Neural cell (in vitro differentiated cells): ENCODE data around the gene GBE1. TPM values are rescaled to one million over a fixed set of nuclear protein-coding genes. Genes with fewer than 3 reads are reported as not detected.

ENCODE experiments used
- H2AFZ ChIP-seq: fragments of 200-600, 300-800 bp; sonication (generic), shearing (Covaris generic); 2 replicates; pipeline ENCODE4 v1.6.0; 2014; ENCODE audit warnings: low read depth, mild to moderate bottlenecking, antibody characterized with exemption, low read length, moderate library complexity
- H3F3A ChIP-seq: fragments of 200-600 bp; shearing (Covaris generic); 2 replicates; pipeline ENCODE4 v1.6.1; 2016; ENCODE audit warnings: mild to moderate bottlenecking, moderate library complexity, mixed read lengths, antibody characterized with exemption, low read length; ENCODE audit not compliant: insufficient read depth, poor library complexity, severe bottlenecking
- H3K27ac ChIP-seq: fragments of 200-600, 300-800 bp; sonication (generic), shearing (Covaris generic); 2 replicates; pipeline ENCODE4 v1.5.1; 2014; ENCODE audit warnings: mild to moderate bottlenecking, low read length, moderate library complexity
- H3K27me3 ChIP-seq: fragments of 300-800, 200-600 bp; sonication (generic), shearing (Covaris generic); 2 replicates; pipeline ENCODE4 v1.6.0; 2014; ENCODE audit warnings: mild to moderate bottlenecking, low read depth, low read length, moderate library complexity; ENCODE audit not compliant: insufficient read depth
- H3K36me3 ChIP-seq: fragments of 300-800, 200-600 bp; sonication (generic), shearing (Covaris generic); 2 replicates; pipeline ENCODE4 v1.5.1; 2014; ENCODE audit warnings: mild to moderate bottlenecking, antibody characterized with exemption, low read length, moderate library complexity; ENCODE audit not compliant: insufficient read depth
- H3K4me2 ChIP-seq: fragments of 300-800, 200-600 bp; sonication (generic), shearing (Covaris generic); 2 replicates; pipeline ENCODE4 v1.6.0; 2014; ENCODE audit warnings: mild to moderate bottlenecking, low read length
- H3K4me3 ChIP-seq: fragments of 300-800, 200-600 bp; sonication (generic), shearing (Covaris generic); 2 replicates; pipeline ENCODE4 v1.5.1; 2014; ENCODE audit warnings: mild to moderate bottlenecking, low read length, moderate library complexity
- H3K79me2 ChIP-seq: fragments of 200-600 bp; shearing (Covaris generic); replicated peaks from 2 replicates; pipeline ENCODE4 v1.6.0; 2014; ENCODE audit warnings: mild to moderate bottlenecking, low read length, moderate library complexity; ENCODE audit not compliant: insufficient read depth
- H3K9ac ChIP-seq: fragments of 300-800, 200-600 bp; sonication (generic), shearing (Covaris generic); 2 replicates; pipeline ENCODE4 v1.6.1; 2016; ENCODE audit warnings: mild to moderate bottlenecking, low read length, mixed read lengths
- H3K9me2 ChIP-seq: fragments of 200-600 bp; shearing (Covaris generic); 2 replicates; pipeline ENCODE4 v1.6.1; 2016; ENCODE audit warnings: mild to moderate bottlenecking, low read length, mixed read lengths; ENCODE audit not compliant: insufficient read depth
- H3K9me3 ChIP-seq: fragments of 200-600, 300-800 bp; sonication (generic), shearing (Covaris generic); 2 replicates; pipeline ENCODE4 v1.6.1; 2016; ENCODE audit warnings: mild to moderate bottlenecking, mixed run types, low read length, moderate library complexity, mixed read lengths
- H4K20me1 ChIP-seq: fragments of 200-600 bp; shearing (Covaris generic); 2 replicates; pipeline ENCODE4 v1.6.1; 2016; ENCODE audit warnings: mild to moderate bottlenecking, mixed run types; ENCODE audit not compliant: insufficient read depth
- EP300 ChIP-seq: fragments of 450-650 bp; conservative IDR thresholded peaks from 2 replicates; pipeline ENCODE4 v1.6.1; 2014; ENCODE audit warnings: antibody characterized with exemption, mild to moderate bottlenecking, moderate library complexity; ENCODE audit not compliant: poor library complexity, severe bottlenecking
- EZH2 ChIP-seq: fragments of 200-600, 300-800 bp; shearing (Covaris generic), sonication (generic); IDR thresholded peaks from 2 replicates; pipeline ENCODE4 v1.6.1; 2014; ENCODE audit warnings: antibody characterized with exemption, low read length, borderline replicate concordance, mild to moderate bottlenecking; ENCODE audit not compliant: insufficient read depth, poor library complexity, severe bottlenecking
- MXI1 ChIP-seq: fragments of 450-650 bp; conservative IDR thresholded peaks from 2 replicates; pipeline ENCODE4 v1.6.1; 2014; ENCODE audit warnings: antibody characterized with exemption, mild to moderate bottlenecking; ENCODE audit not compliant: poor library complexity, severe bottlenecking
- POLR2AphosphoS5 ChIP-seq: IDR thresholded peaks from 2 replicates; pipeline ENCODE4 v1.6.1; 2012
- RAD21 ChIP-seq: fragments of 450-650 bp; conservative IDR thresholded peaks from 2 replicates; pipeline ENCODE4 v1.6.1; 2014; ENCODE audit warnings: antibody characterized with exemption, mild to moderate bottlenecking, moderate library complexity
- SMC3 ChIP-seq: fragments of 450-650 bp; conservative IDR thresholded peaks from 2 replicates; pipeline ENCODE4 v1.6.1; 2014; ENCODE audit warnings: antibody characterized with exemption, mild to moderate bottlenecking, moderate library complexity; ENCODE audit not compliant: poor library complexity
- TAF1 ChIP-seq: IDR thresholded peaks from 2 replicates; pipeline ENCODE4 v1.6.1; 2012; ENCODE audit warnings: low read depth
- polyA plus RNA-seq: library from polyadenylated mRNA; depleted of rRNA; stranded (reverse); fragments of >200 nt; gene quantifications from 2 replicates; pipeline ENCODE4 v1.2.3, GENCODE V29; 2014
- TF ChIP-seq, protein P1 (sequence below): fragments of 450-650 bp; IDR thresholded peaks from 2 replicates; pipeline ENCODE4 v1.5.1; 2014; ENCODE audit warnings: antibody characterized with exemption, mild to moderate bottlenecking, moderate library complexity; ENCODE audit not compliant: poor library complexity, severe bottlenecking
- TF ChIP-seq, protein P2 (sequence below): IDR thresholded peaks from 2 replicates; pipeline ENCODE4 v1.6.1; 2012; ENCODE audit warnings: borderline replicate concordance

Gene GBE1
- polyA plus RNA-seq, 1 donor from 2014 or later: 2.4 TPM

DNA sequence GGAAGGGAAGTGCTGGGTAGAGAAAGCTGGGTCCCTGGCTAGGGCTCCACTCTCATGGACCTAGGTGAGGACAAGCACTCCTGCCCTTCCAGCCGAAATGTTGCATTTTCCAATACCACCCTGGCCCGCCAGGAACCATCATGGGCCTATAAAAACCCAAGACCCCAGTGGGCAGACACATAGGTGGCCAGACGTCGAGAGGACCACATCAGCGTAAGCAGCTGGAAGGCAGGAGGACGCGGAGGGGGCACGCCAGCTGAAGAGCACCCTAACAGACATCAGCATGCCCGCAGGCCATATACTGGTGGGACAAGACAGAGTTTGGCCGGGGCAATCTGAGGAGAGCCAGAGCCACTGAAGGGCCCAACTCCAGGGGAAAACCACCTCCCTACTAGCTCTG lies 98.3 kb downstream of the GBE1 start:
- Histone ChIP-seq H3K36me3 (no peaks in the 10 kb centered on the region), H3K9ac (no peak overlapping the region), H3K27ac (no peak overlapping the region), H3K79me2 (no peaks in the 10 kb centered on the region), H3K9me3 (no peaks in the 10 kb centered on the region), H3K4me3 (no peak overlapping the region), H2AFZ (no peak overlapping the region), H4K20me1 (no peaks in the 10 kb centered on the region), H3K9me2 (no peaks in the 10 kb centered on the region), H3F3A (no peaks in the 10 kb centered on the region), H3K4me2 (no peak overlapping the region), H3K27me3 (no peaks in the 10 kb centered on the region)
- TF ChIP-seq, protein P1, sequence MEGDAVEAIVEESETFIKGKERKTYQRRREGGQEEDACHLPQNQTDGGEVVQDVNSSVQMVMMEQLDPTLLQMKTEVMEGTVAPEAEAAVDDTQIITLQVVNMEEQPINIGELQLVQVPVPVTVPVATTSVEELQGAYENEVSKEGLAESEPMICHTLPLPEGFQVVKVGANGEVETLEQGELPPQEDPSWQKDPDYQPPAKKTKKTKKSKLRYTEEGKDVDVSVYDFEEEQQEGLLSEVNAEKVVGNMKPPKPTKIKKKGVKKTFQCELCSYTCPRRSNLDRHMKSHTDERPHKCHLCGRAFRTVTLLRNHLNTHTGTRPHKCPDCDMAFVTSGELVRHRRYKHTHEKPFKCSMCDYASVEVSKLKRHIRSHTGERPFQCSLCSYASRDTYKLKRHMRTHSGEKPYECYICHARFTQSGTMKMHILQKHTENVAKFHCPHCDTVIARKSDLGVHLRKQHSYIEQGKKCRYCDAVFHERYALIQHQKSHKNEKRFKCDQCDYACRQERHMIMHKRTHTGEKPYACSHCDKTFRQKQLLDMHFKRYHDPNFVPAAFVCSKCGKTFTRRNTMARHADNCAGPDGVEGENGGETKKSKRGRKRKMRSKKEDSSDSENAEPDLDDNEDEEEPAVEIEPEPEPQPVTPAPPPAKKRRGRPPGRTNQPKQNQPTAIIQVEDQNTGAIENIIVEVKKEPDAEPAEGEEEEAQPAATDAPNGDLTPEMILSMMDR: no peak
- no peak for TF ChIP-seq MXI1
- no peak for TF ChIP-seq POLR2AphosphoS5
- TF ChIP-seq RAD21: no peak
- TF ChIP-seq EP300: no peak
- no peak for TF ChIP-seq EZH2
- TF ChIP-seq, protein P2, sequence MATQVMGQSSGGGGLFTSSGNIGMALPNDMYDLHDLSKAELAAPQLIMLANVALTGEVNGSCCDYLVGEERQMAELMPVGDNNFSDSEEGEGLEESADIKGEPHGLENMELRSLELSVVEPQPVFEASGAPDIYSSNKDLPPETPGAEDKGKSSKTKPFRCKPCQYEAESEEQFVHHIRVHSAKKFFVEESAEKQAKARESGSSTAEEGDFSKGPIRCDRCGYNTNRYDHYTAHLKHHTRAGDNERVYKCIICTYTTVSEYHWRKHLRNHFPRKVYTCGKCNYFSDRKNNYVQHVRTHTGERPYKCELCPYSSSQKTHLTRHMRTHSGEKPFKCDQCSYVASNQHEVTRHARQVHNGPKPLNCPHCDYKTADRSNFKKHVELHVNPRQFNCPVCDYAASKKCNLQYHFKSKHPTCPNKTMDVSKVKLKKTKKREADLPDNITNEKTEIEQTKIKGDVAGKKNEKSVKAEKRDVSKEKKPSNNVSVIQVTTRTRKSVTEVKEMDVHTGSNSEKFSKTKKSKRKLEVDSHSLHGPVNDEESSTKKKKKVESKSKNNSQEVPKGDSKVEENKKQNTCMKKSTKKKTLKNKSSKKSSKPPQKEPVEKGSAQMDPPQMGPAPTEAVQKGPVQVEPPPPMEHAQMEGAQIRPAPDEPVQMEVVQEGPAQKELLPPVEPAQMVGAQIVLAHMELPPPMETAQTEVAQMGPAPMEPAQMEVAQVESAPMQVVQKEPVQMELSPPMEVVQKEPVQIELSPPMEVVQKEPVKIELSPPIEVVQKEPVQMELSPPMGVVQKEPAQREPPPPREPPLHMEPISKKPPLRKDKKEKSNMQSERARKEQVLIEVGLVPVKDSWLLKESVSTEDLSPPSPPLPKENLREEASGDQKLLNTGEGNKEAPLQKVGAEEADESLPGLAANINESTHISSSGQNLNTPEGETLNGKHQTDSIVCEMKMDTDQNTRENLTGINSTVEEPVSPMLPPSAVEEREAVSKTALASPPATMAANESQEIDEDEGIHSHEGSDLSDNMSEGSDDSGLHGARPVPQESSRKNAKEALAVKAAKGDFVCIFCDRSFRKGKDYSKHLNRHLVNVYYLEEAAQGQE: no peak
- no peak for TF ChIP-seq TAF1
- no peak for TF ChIP-seq SMC3

DNA sequence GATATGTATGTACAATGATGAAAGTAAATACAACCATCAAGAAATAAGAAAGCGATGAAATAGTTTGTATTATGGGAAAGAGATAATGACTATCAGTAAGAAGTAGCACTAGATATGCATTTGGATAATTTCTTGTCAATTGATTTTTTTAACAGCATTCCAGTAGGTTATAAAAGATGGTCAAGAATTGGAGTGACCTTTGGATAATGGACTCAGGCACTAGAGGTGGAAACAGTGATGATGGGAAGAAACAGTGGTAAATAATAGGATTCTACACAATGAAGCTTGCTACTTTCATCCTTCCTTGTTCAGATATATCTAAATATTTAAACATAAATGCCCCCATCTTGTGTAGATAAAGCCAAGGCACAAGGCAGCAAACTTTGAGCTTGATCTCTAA lies 101.4 kb downstream of the GBE1 start:
- no peak overlapping the region for H3K4me3 ChIP-seq
- TF ChIP-seq POLR2AphosphoS5 (no peak), SMC3 (no peak)
- H3K9ac ChIP-seq: no peak overlapping the region
- no peaks in the 10 kb centered on the region for H3F3A ChIP-seq
- H3K4me2 ChIP-seq: no peak overlapping the region
- H3K36me3 ChIP-seq: no peaks in the 10 kb centered on the region
- no peaks in the 10 kb centered on the region for H4K20me1 ChIP-seq
- H2AFZ ChIP-seq: no peak overlapping the region
- H3K9me3 ChIP-seq: no peaks in the 10 kb centered on the region
- H3K27ac ChIP-seq: no peak overlapping the region
- no peaks in the 10 kb centered on the region for H3K27me3 ChIP-seq
- no peaks in the 10 kb centered on the region for H3K79me2 ChIP-seq
- no peaks in the 10 kb centered on the region for H3K9me2 ChIP-seq
